Upper lobe of left lung (tissue), 6 donors: ENCODE results near the gene MAML2. TPM values are rescaled to one million over a fixed set of nuclear protein-coding genes. Genes with fewer than 3 reads are reported as not detected.

ENCODE experiments used
- ATAC-seq, 2 donors: fragments of 200-7000 bp; cut with Tn5 transposase; one replicate each; pipeline ENCODE4 v1.9.1; 2022; ENCODE audit warnings: mild to moderate bottlenecking in 2 of 2, moderate library complexity in 2 of 2; ENCODE audit not compliant: low FRiP score in 2 of 2
- DNase-seq, 2 donors: peaks; one replicate each; pipeline ENCODE4 v3.0.0-alpha.2; 2019 to 2020
- H3K27ac ChIP-seq, 4 donors: fragments of 200-600 bp; sonication (generic); one replicate each; pipeline ENCODE4 v1.5.1; 2016 to 2019
- H3K27me3 ChIP-seq, 4 donors: fragments of 200-600 bp; sonication (generic); one replicate each; pipeline ENCODE4 v1.5.1; 2017 to 2019
- H3K36me3 ChIP-seq, 4 donors: fragments of 200-600 bp; sonication (generic); one replicate each; pipeline ENCODE4 v1.5.1; 2016 to 2019
- H3K4me1 ChIP-seq, 4 donors: fragments of 200-600 bp; sonication (generic); one replicate each; pipeline ENCODE4 v1.5.1; 2018 to 2019
- H3K4me3 ChIP-seq, 4 donors: fragments of 200-600 bp; sonication (generic); one replicate each; pipeline ENCODE4 v1.5.1; 2017 to 2019; ENCODE audit warnings: mild to moderate bottlenecking in 2 of 4, moderate library complexity in 1 of 4
- H3K9me3 ChIP-seq, 4 donors: fragments of 200-600 bp; sonication (generic); one replicate each; pipeline ENCODE4 v1.5.1; 2018 to 2019
- EP300 ChIP-seq, 4 donors: sonication (generic); formaldehyde crosslinking; IDR thresholded peaks; one replicate each; pipeline ENCODE4 v1.5.1; 2017; ENCODE audit warnings: antibody characterized with exemption in 4 of 4, control low read depth in 2 of 4
- POLR2A ChIP-seq, 4 donors: fragments of 450-650 bp; IDR thresholded peaks; one replicate each; pipeline ENCODE4 v1.5.1; 2016 to 2017; ENCODE audit warnings: antibody characterized with exemption in 4 of 4, mild to moderate bottlenecking in 2 of 4
- POLR2AphosphoS5 ChIP-seq, 2 donors: sonication (generic); formaldehyde crosslinking; IDR thresholded peaks; one replicate each; pipeline ENCODE4 v1.5.1; 2017; ENCODE audit warnings: antibody characterized with exemption in 2 of 2
- WGBS, 2 donors: methylation state at CpG; one replicate each; pipeline ENCODE4 v1.1.5; 2017 to 2018; 5-methylcytosine and 5-hydroxymethylcytosine counted together
- total RNA-seq, 6 donors: library from RNA; depleted of rRNA in 4 of 6; stranded (reverse); fragments of >200 nt in 4 of 6; gene quantifications; one replicate each; pipeline versions ENCODE4 v1.1.0 to v1.2.1, GENCODE V29; 2016 to 2021
- TF ChIP-seq, protein P1 (sequence below), 6 experiments: fragments of 450-650 bp in 4 of 6; fragments of 200-600 bp in 2 of 6; sonication (generic) in 2 of 6; IDR thresholded peaks; one replicate each; pipeline ENCODE4 v1.5.1; 2016 to 2019; ENCODE audit warnings: antibody characterized with exemption in 6 of 6
- donor health status: DM: no; HTN: no; CAD: no; lungs with moderate emphysema.
- donor health status: DM: no; HTN: yes; CAD: no; lungs with severe emphysema.

The MAML2 gene
- total RNA-seq, 6 donors from 2014 or later: 19.5 to 36.6 (median 26.3) TPM

GRCh38 chr11:95993438-95994298 lies 349.3 kb downstream of the MAML2 start:
- WGBS, 2 donors: 75 to 78% methylated on average over 10 of the region's 10 CpGs
- TF ChIP-seq EP300 (IDR thresholded peaks at IDR 0.05) (no peak), POLR2AphosphoS5 (IDR thresholded peaks at IDR 0.05) (no peak)
- TF ChIP-seq, protein P1, sequence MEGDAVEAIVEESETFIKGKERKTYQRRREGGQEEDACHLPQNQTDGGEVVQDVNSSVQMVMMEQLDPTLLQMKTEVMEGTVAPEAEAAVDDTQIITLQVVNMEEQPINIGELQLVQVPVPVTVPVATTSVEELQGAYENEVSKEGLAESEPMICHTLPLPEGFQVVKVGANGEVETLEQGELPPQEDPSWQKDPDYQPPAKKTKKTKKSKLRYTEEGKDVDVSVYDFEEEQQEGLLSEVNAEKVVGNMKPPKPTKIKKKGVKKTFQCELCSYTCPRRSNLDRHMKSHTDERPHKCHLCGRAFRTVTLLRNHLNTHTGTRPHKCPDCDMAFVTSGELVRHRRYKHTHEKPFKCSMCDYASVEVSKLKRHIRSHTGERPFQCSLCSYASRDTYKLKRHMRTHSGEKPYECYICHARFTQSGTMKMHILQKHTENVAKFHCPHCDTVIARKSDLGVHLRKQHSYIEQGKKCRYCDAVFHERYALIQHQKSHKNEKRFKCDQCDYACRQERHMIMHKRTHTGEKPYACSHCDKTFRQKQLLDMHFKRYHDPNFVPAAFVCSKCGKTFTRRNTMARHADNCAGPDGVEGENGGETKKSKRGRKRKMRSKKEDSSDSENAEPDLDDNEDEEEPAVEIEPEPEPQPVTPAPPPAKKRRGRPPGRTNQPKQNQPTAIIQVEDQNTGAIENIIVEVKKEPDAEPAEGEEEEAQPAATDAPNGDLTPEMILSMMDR (IDR thresholded peaks at IDR 0.05): no peak
- H3K27ac ChIP-seq: peak overlapping the region in 3 of 4 donors; percentile 26 to 66 (median 48)
- ATAC-seq (no peak), DNase-seq (no peak)
- H3K4me1 ChIP-seq: peaks cover 14 to 27% (median 22%) of the 10 kb centered on the region in 4 donors
- no peak overlapping the region for H3K4me3 ChIP-seq
- no peaks in the 10 kb centered on the region for H3K9me3 ChIP-seq
- no peaks in the 10 kb centered on the region for H3K27me3 ChIP-seq
- peaks cover 0 to 4% (median 0%) of the 10 kb centered on the region in 4 donors for H3K36me3 ChIP-seq

DNA sequence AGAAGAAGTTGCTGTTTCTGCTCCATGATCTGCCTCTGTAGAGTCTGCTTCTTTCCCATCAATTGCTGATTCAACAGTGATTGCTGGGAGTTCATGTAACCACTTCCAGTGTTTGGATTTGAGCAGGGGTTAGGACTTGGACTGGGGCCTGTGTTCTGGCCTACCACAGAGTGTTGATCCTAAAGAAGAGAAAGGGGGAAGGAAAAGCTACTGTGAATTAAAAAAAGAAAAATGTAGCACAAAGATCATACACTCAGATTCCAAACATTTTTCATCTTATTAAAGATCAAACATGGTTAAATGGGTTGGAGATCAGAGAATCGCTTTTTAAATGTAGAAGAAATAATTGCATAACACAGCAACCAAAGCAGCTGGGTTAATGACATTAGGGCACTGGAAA lies 351.4 kb downstream of the MAML2 start:
- peak overlapping the region; percentile 48 to 66 (median 60) for H3K27ac ChIP-seq
- WGBS, 2 donors: 48 to 61% methylated on average over 1 of the region's 1 CpG
- ATAC-seq: no peak

GRCh38 chr11:95991101-95991500 lies 351.9 kb downstream of the MAML2 start:
- Histone ChIP-seq H3K27me3 (no peaks in the 10 kb centered on the region), H3K4me1 (peaks cover 14 to 27% (median 22%) of the 10 kb centered on the region in 4 donors), H3K27ac (peak overlapping the region; percentile 48 to 66 (median 60)), H3K36me3 (peaks cover 0 to 4% (median 0%) of the 10 kb centered on the region in 4 donors), H3K4me3 (no peak overlapping the region), H3K9me3 (no peaks in the 10 kb centered on the region)
- TF ChIP-seq POLR2A (IDR thresholded peaks at IDR 0.05) (no peak), EP300 (IDR thresholded peaks at IDR 0.05) (no peak), POLR2AphosphoS5 (IDR thresholded peaks at IDR 0.05) (no peak)
- TF ChIP-seq, protein P1 (IDR thresholded peaks at IDR 0.05): no peak
- DNase-seq: peak in 1 of 2 donors; percentile 45
- ATAC-seq: peak in 1 of 2 donors; percentile 70
- 80 to 84% methylated on average over 1 of the region's 1 CpG for WGBS, 2 donors

More for the DNA sequence above, 351.4 kb downstream of the MAML2 start:
- peaks cover 14 to 27% (median 22%) of the 10 kb centered on the region in 4 donors for H3K4me1 ChIP-seq
- H3K27me3 ChIP-seq: no peaks in the 10 kb centered on the region
- H3K4me3 ChIP-seq: no peak overlapping the region
- no peak for TF ChIP-seq EP300 (IDR thresholded peaks at IDR 0.05)
- DNase-seq: no peak
- H3K36me3 ChIP-seq: peaks cover 0 to 4% (median 0%) of the 10 kb centered on the region in 4 donors
- no peaks in the 10 kb centered on the region for H3K9me3 ChIP-seq

DNA sequence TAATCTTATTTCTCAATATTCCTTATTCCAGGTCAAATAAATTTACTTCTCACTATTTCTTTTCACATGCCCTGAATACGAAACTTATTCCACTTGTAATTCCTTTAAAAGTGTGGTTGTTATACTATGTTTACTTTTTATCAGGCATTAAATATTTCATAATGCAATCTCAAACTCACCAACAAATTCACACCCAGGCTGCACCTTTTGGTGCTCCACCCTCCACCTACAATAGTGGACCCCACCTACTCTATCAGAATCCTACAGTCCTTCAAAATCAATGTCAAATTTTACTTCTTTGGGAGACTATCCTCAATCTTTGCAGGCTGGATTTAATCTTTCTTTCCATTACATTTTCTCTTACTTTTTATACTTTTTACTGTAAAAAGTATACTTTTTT lies 353.2 kb downstream of the MAML2 start:
- no peak for DNase-seq
- peak overlapping the region in 2 of 4 donors; percentile 45 to 62 for H3K27ac ChIP-seq
- peaks cover 14 to 27% (median 24%) of the 10 kb centered on the region in 4 donors for H3K4me1 ChIP-seq
- ATAC-seq: no peak
- TF ChIP-seq POLR2A (IDR thresholded peaks at IDR 0.05) (no peak), EP300 (IDR thresholded peaks at IDR 0.05) (no peak), POLR2AphosphoS5 (IDR thresholded peaks at IDR 0.05) (no peak)
- TF ChIP-seq, protein P1 (IDR thresholded peaks at IDR 0.05): no peak
- no peaks in the 10 kb centered on the region for H3K27me3 ChIP-seq
- no peak overlapping the region for H3K4me3 ChIP-seq
- WGBS, 2 donors: 61 to 77% methylated on average over 1 of the region's 1 CpG
- H3K9me3 ChIP-seq: no peaks in the 10 kb centered on the region
- peaks cover 0 to 4% (median 1%) of the 10 kb centered on the region in 4 donors for H3K36me3 ChIP-seq

- 92 to 94% methylated on average over 2 of the region's 2 CpGs for WGBS, 2 donors
- DNase-seq (no peak), ATAC-seq (no peak)
- no peaks in the 10 kb centered on the region for H3K27me3 ChIP-seq
- H3K36me3 ChIP-seq: peaks cover 0 to 4% (median 2%) of the 10 kb centered on the region in 4 donors
- H3K9me3 ChIP-seq: no peaks in the 10 kb centered on the region
- TF ChIP-seq POLR2A (IDR thresholded peaks at IDR 0.05) (no peak), EP300 (IDR thresholded peaks at IDR 0.05) (no peak), POLR2AphosphoS5 (IDR thresholded peaks at IDR 0.05) (no peak)
- TF ChIP-seq, protein P1 (IDR thresholded peaks at IDR 0.05): no peak
- no peak overlapping the region for H3K4me3 ChIP-seq
- H3K4me1 ChIP-seq: peaks cover 14 to 27% (median 24%) of the 10 kb centered on the region in 4 donors
- H3K27ac ChIP-seq: no peak overlapping the region
Measured at GRCh38 chr11:95989076-95989605, 353.9 kb downstream of the MAML2 start.
